Mucosa of rectum (tissue), 2 donors: ENCODE results near the gene STAB1.

ENCODE experiments used
- H3K27ac ChIP-seq, 2 donors: one replicate each; pipeline ENCODE4 v1.7.0; 2013; ENCODE audit warnings: inconsistent platforms in 2 of 2, low read depth in 2 of 2, low read length in 2 of 2
- H3K27me3 ChIP-seq, 2 donors: one replicate each; pipeline ENCODE4 v1.7.0; 2013; ENCODE audit warnings: low read length in 2 of 2; ENCODE audit not compliant: control insufficient read depth in 2 of 2, insufficient read depth in 2 of 2
- H3K36me3 ChIP-seq, 2 donors: one replicate each; pipeline ENCODE4 v1.7.0; 2013; ENCODE audit warnings: low read length in 2 of 2; ENCODE audit not compliant: control insufficient read depth in 2 of 2, insufficient read depth in 2 of 2
- H3K4me1 ChIP-seq, 2 donors: one replicate each; pipeline ENCODE4 v1.7.0; 2013; ENCODE audit warnings: low read length in 2 of 2, mild to moderate bottlenecking in 1 of 2; ENCODE audit not compliant: control insufficient read depth in 2 of 2, insufficient read depth in 2 of 2
- H3K4me3 ChIP-seq, 2 donors: one replicate each; pipeline ENCODE4 v1.7.0; 2013; ENCODE audit warnings: low read length in 2 of 2
- H3K9ac ChIP-seq, 2 donors: one replicate each; pipeline ENCODE4 v1.7.0; 2013; ENCODE audit warnings: low read length in 2 of 2, low read depth in 1 of 2, mild to moderate bottlenecking in 1 of 2
- H3K9me3 ChIP-seq, 2 donors: one replicate each; pipeline ENCODE4 v1.7.0; 2013; ENCODE audit warnings: low read length in 2 of 2; ENCODE audit not compliant: control insufficient read depth in 2 of 2
- donor health status: healthy.
- donor health status: Normal muscosa, but diverticular disease.

Gene STAB1

GRCh38 chr3:52517796-52518722 is 22.9 kb downstream of the STAB1 start:
- no peak overlapping the region for H3K9ac ChIP-seq
- H3K27ac ChIP-seq: no peak overlapping the region
- H3K36me3 ChIP-seq: no peaks in the 10 kb centered on the region
- H3K9me3 ChIP-seq: no peaks in the 10 kb centered on the region
- no peaks in the 10 kb centered on the region for H3K4me1 ChIP-seq
- no peak overlapping the region for H3K4me3 ChIP-seq
- H3K27me3 ChIP-seq: no peaks in the 10 kb centered on the region

DNA sequence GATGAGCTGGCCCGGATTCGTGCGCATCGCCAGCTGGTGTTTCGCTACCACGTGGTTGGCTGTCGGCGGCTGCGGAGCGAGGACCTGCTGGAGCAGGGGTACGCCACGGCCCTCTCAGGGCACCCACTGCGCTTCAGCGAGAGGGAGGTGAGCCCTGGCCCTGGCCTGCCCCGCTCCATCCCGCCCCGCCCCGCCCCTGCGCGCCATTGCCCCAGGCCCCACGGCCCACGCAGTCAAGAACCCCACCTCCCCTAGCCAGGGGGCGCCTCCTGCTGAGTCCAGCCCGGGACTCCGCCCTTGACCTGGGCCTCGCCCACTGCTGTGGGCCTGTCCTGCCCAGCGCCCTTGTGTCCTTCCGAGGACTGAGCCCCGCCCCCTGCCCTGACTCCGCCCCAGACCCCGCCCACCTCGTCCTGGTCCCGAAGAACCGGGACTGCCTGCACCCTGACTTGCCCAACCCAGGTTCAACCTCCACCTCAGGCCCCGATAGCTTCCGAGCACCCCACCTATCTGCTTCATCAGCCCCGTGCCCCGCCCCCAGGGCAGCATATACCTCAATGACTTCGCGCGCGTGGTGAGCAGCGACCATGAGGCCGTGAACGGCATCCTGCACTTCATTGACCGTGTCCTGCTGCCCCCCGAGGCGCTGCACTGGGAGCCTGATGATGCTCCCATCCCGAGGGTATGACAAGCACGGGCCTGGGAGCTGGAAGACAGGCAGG is 23.7 kb downstream of the STAB1 start:
- no peaks in the 10 kb centered on the region for H3K4me1 ChIP-seq
- no peak overlapping the region for H3K4me3 ChIP-seq
- H3K27ac ChIP-seq: no peak overlapping the region
- H3K36me3 ChIP-seq: no peaks in the 10 kb centered on the region
- H3K27me3 ChIP-seq: no peaks in the 10 kb centered on the region
- no peaks in the 10 kb centered on the region for H3K9me3 ChIP-seq
- H3K9ac ChIP-seq: no peak overlapping the region

DNA sequence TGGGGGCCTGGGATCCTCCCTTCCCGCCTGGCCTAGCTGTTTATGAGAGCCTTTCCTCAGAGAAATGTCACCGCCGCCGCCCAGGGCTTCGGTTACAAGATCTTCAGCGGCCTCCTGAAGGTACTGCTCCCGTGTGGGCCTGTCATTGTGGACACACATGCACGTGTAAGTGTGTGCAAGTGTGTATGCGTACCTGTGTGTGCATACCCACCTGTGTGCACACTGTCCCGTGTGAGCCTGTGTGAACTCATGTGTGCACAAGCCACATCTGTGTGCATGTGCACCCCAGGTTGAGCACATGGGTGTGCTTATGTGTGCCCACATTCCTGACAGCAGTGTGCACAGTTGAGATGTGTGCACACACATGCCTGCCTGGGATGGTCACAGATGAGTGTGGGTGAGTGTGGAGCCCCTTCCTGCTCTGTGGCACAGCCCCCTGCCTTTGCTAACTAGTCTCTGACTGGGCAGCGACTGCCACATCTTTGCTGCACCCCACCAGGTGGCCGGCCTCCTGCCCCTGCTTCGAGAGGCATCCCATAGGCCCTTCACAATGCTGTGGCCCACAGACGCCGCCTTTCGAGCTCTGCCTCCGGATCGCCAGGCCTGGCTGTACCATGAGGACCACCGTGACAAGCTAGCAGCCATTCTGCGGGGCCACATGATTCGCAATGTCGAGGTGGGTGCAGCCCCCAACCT is 24.5 kb downstream of the STAB1 start:
- Histone ChIP-seq H3K27ac (no peak overlapping the region), H3K27me3 (no peaks in the 10 kb centered on the region), H3K9me3 (no peaks in the 10 kb centered on the region), H3K36me3 (peaks cover 0 to 3% of the 10 kb centered on the region in 2 donors), H3K4me3 (no peak overlapping the region), H3K4me1 (no peaks in the 10 kb centered on the region), H3K9ac (no peak overlapping the region)

- no peak overlapping the region for H3K4me3 ChIP-seq
- peaks cover 0 to 3% of the 10 kb centered on the region in 2 donors for H3K36me3 ChIP-seq
- H3K9ac ChIP-seq: no peak overlapping the region
- no peak overlapping the region for H3K27ac ChIP-seq
- H3K9me3 ChIP-seq: no peaks in the 10 kb centered on the region
- H3K27me3 ChIP-seq: no peaks in the 10 kb centered on the region
- no peaks in the 10 kb centered on the region for H3K4me1 ChIP-seq
Measured at GRCh38 chr3:52520141-52520667, 25.1 kb downstream of the STAB1 start.

DNA sequence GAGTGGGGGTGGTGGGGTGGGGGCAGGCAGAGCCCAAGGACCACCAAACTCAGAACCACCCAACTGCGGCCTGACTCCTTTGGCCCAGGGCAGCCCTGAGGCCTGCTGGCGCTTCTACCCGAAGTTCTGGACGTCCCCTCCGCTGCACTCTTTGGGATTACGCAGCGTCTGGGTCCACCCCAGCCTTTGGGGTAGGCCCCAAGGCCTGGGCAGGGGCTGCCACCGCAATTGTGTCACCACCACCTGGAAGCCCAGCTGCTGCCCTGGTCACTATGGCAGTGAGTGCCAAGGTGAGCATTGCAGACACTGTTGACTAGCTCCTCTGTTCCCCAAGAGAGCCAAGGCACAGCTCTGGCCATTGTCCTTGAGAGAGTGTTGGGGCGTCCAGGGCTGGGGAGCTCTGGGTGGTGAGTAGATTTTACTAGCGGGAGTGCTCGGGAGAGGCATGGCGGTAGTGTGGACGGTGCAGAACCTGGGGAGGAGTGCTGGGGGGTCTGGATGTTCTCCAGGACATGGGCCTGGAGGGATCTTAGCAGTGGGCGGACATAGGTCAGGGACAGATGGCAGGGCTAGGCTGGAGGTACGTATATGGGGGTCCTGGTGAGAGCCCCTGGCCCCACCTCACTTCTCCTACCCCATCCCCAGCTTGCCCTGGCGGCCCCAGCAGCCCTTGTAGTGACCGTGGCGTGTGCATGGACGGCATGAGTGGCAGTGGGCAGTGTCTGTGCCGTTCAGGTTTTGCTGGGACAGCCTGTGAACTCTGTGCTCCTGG is 25.8 kb downstream of the STAB1 start:
- Histone ChIP-seq H3K4me3 (no peak overlapping the region), H3K27me3 (no peaks in the 10 kb centered on the region), H3K36me3 (peaks cover 0 to 3% of the 10 kb centered on the region in 2 donors), H3K4me1 (no peaks in the 10 kb centered on the region), H3K27ac (no peak overlapping the region), H3K9ac (no peak overlapping the region), H3K9me3 (no peaks in the 10 kb centered on the region)

DNA sequence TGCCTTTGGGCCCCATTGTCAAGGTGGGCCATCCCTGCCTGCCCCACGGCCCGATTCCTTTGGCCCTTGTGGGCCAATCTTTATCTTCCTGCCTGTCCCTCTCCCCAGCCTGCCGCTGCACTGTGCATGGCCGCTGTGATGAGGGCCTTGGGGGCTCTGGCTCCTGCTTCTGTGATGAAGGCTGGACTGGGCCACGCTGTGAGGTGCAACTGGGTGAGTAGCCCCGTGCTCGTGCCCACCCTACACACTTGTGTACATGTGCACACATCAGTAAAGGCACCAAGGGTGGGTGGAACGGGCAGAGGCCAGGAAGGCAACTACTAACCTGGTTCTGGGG is 26.3 kb downstream of the STAB1 start:
- Histone ChIP-seq H3K4me3 (no peak overlapping the region), H3K27me3 (no peaks in the 10 kb centered on the region), H3K9ac (no peak overlapping the region), H3K9me3 (no peaks in the 10 kb centered on the region), H3K27ac (no peak overlapping the region), H3K4me1 (no peaks in the 10 kb centered on the region), H3K36me3 (peaks cover 0 to 3% of the 10 kb centered on the region in 2 donors)

GRCh38 chr3:52521881-52522650 is 26.9 kb downstream of the STAB1 start:
- Histone ChIP-seq H3K9me3 (no peaks in the 10 kb centered on the region), H3K36me3 (peaks cover under 1 to 3% of the 10 kb centered on the region in 2 donors), H3K27me3 (no peaks in the 10 kb centered on the region), H3K4me1 (no peaks in the 10 kb centered on the region), H3K4me3 (no peak overlapping the region), H3K27ac (no peak overlapping the region), H3K9ac (no peak overlapping the region)

- no peak overlapping the region for H3K27ac ChIP-seq
- no peaks in the 10 kb centered on the region for H3K27me3 ChIP-seq
- peaks cover 5 to 7% of the 10 kb centered on the region in 2 donors for H3K36me3 ChIP-seq
- H3K9ac ChIP-seq: no peak overlapping the region
- H3K9me3 ChIP-seq: no peaks in the 10 kb centered on the region
- no peak overlapping the region for H3K4me3 ChIP-seq
- no peaks in the 10 kb centered on the region for H3K4me1 ChIP-seq
Measured at GRCh38 chr3:52522651-52523251, 27.6 kb downstream of the STAB1 start.
